Upper lobe of left lung (tissue), 6 donors: ENCODE results near the gene FOXA3. TPM values are rescaled to one million over a fixed set of nuclear protein-coding genes. Genes with fewer than 3 reads are reported as not detected.
A peak's percentile ranks its signal among the peaks of the same experiment; 100 is the strongest.

Experiments
- ATAC-seq, 2 donors: fragments of 200-7000 bp; cut with Tn5 transposase; one replicate each; pipeline ENCODE4 v1.9.1; 2022; ENCODE audit warnings: mild to moderate bottlenecking in 2 of 2, moderate library complexity in 2 of 2; ENCODE audit not compliant: low FRiP score in 2 of 2
- DNase-seq, 2 donors: peaks; one replicate each; pipeline ENCODE4 v3.0.0-alpha.2; 2019 to 2020
- H3K27ac ChIP-seq, 4 donors: fragments of 200-600 bp; sonication (generic); one replicate each; pipeline ENCODE4 v1.5.1; 2016 to 2019
- H3K27me3 ChIP-seq, 4 donors: fragments of 200-600 bp; sonication (generic); one replicate each; pipeline ENCODE4 v1.5.1; 2017 to 2019
- H3K36me3 ChIP-seq, 4 donors: fragments of 200-600 bp; sonication (generic); one replicate each; pipeline ENCODE4 v1.5.1; 2016 to 2019
- H3K4me1 ChIP-seq, 4 donors: fragments of 200-600 bp; sonication (generic); one replicate each; pipeline ENCODE4 v1.5.1; 2018 to 2019
- H3K4me3 ChIP-seq, 4 donors: fragments of 200-600 bp; sonication (generic); one replicate each; pipeline ENCODE4 v1.5.1; 2017 to 2019; ENCODE audit warnings: mild to moderate bottlenecking in 2 of 4, moderate library complexity in 1 of 4
- H3K9me3 ChIP-seq, 4 donors: fragments of 200-600 bp; sonication (generic); one replicate each; pipeline ENCODE4 v1.5.1; 2018 to 2019
- EP300 ChIP-seq, 4 donors: sonication (generic); formaldehyde crosslinking; IDR thresholded peaks; one replicate each; pipeline ENCODE4 v1.5.1; 2017; ENCODE audit warnings: antibody characterized with exemption in 4 of 4, control low read depth in 2 of 4
- POLR2A ChIP-seq, 4 donors: fragments of 450-650 bp; IDR thresholded peaks; one replicate each; pipeline ENCODE4 v1.5.1; 2016 to 2017; ENCODE audit warnings: antibody characterized with exemption in 4 of 4, mild to moderate bottlenecking in 2 of 4
- POLR2AphosphoS5 ChIP-seq, 2 donors: sonication (generic); formaldehyde crosslinking; IDR thresholded peaks; one replicate each; pipeline ENCODE4 v1.5.1; 2017; ENCODE audit warnings: antibody characterized with exemption in 2 of 2
- WGBS, 2 donors: methylation state at CpG; one replicate each; pipeline ENCODE4 v1.1.5; 2017 to 2018; 5-methylcytosine and 5-hydroxymethylcytosine counted together
- total RNA-seq, 6 donors: library from RNA; depleted of rRNA in 4 of 6; stranded (reverse); fragments of >200 nt in 4 of 6; gene quantifications; one replicate each; pipeline versions ENCODE4 v1.1.0 to v1.2.1, GENCODE V29; 2016 to 2021
- TF ChIP-seq, protein P1 (sequence below), 6 experiments: fragments of 450-650 bp in 4 of 6; fragments of 200-600 bp in 2 of 6; sonication (generic) in 2 of 6; IDR thresholded peaks; one replicate each; pipeline ENCODE4 v1.5.1; 2016 to 2019; ENCODE audit warnings: antibody characterized with exemption in 6 of 6
- donor health status: DM: no; HTN: no; CAD: no; lungs with moderate emphysema.
- donor health status: DM: no; HTN: yes; CAD: no; lungs with severe emphysema.

Gene FOXA3
- total RNA-seq, 6 donors from 2014 or later = 0.46 to 1.2 (median 0.46) TPM; not detected in 3

DNA sequence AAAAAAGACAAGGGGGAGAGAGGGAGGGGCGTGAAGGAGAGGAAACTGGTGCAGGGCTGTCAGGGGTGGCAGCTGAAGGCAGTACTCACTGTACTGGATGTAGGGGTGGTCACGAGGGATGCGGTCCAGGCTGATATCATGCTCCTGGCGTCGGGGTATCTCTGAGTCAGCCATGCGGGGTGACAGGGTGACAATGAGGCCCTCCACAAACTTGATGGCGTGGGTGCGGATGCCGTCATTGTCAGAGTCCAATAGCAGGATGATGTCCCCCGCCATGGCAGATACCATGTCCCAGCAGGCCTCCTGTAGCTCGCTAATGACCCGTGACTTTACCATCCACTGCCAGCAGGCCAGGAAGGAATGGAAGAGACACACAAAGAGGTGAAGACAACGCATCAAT lies 16.5 kb upstream of the FOXA3 start:
- no peak overlapping the region for H3K27ac ChIP-seq
- no peak for DNase-seq
- TF ChIP-seq, protein P1, sequence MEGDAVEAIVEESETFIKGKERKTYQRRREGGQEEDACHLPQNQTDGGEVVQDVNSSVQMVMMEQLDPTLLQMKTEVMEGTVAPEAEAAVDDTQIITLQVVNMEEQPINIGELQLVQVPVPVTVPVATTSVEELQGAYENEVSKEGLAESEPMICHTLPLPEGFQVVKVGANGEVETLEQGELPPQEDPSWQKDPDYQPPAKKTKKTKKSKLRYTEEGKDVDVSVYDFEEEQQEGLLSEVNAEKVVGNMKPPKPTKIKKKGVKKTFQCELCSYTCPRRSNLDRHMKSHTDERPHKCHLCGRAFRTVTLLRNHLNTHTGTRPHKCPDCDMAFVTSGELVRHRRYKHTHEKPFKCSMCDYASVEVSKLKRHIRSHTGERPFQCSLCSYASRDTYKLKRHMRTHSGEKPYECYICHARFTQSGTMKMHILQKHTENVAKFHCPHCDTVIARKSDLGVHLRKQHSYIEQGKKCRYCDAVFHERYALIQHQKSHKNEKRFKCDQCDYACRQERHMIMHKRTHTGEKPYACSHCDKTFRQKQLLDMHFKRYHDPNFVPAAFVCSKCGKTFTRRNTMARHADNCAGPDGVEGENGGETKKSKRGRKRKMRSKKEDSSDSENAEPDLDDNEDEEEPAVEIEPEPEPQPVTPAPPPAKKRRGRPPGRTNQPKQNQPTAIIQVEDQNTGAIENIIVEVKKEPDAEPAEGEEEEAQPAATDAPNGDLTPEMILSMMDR (IDR thresholded peaks at IDR 0.05) = no peak
- TF ChIP-seq EP300 (IDR thresholded peaks at IDR 0.05) (no peak), POLR2A (IDR thresholded peaks at IDR 0.05) (no peak), POLR2AphosphoS5 (IDR thresholded peaks at IDR 0.05) (no peak)
- no peak overlapping the region for H3K4me3 ChIP-seq
- peaks cover 36 to 100% (median 89%) of the 10 kb centered on the region in 4 donors for H3K36me3 ChIP-seq
- H3K27me3 ChIP-seq = no peaks in the 10 kb centered on the region
- H3K4me1 ChIP-seq = peaks cover 0 to 11% (median 0%) of the 10 kb centered on the region in 4 donors
- 90 to 92% methylated on average over 13 of the region's 13 CpGs for WGBS, 2 donors
- no peaks in the 10 kb centered on the region for H3K9me3 ChIP-seq
- ATAC-seq = no peak

GRCh38 chr19:45848922-45849321 lies 15.2 kb upstream of the FOXA3 start:
- H3K27me3 ChIP-seq = no peaks in the 10 kb centered on the region
- WGBS, 2 donors = 89 to 95% methylated on average over 4 of the region's 4 CpGs
- peaks cover 29 to 100% (median 87%) of the 10 kb centered on the region in 4 donors for H3K36me3 ChIP-seq
- DNase-seq (no peak), ATAC-seq (no peak)
- H3K4me3 ChIP-seq = no peak overlapping the region
- no peak overlapping the region for H3K27ac ChIP-seq
- TF ChIP-seq POLR2A (IDR thresholded peaks at IDR 0.05) = no peak
- TF ChIP-seq, protein P1 (IDR thresholded peaks at IDR 0.05) = no peak
- no peak for TF ChIP-seq EP300 (IDR thresholded peaks at IDR 0.05)
- TF ChIP-seq POLR2AphosphoS5 (IDR thresholded peaks at IDR 0.05) = no peak
- H3K4me1 ChIP-seq = peaks cover 0 to 12% (median 0%) of the 10 kb centered on the region in 4 donors
- H3K9me3 ChIP-seq = no peaks in the 10 kb centered on the region

- ATAC-seq (no peak), DNase-seq (no peak)
- Histone ChIP-seq H3K4me3 (no peak overlapping the region), H3K9me3 (no peaks in the 10 kb centered on the region), H3K27ac (peak overlapping the region; percentile 4 to 75 (median 50)), H3K36me3 (peaks cover 24 to 89% (median 71%) of the 10 kb centered on the region in 4 donors), H3K27me3 (no peaks in the 10 kb centered on the region), H3K4me1 (peaks cover 0 to 12% (median 0%) of the 10 kb centered on the region in 4 donors)
- WGBS, 2 donors = 81 to 83% methylated on average over 10 of the region's 10 CpGs
- TF ChIP-seq POLR2A (IDR thresholded peaks at IDR 0.05) (no peak), POLR2AphosphoS5 (IDR thresholded peaks at IDR 0.05) (no peak), EP300 (IDR thresholded peaks at IDR 0.05) (no peak)
- TF ChIP-seq, protein P1 (IDR thresholded peaks at IDR 0.05) = no peak
Observed at GRCh38 chr19:45852145-45852750, 11.9 kb upstream of the FOXA3 start.

DNA sequence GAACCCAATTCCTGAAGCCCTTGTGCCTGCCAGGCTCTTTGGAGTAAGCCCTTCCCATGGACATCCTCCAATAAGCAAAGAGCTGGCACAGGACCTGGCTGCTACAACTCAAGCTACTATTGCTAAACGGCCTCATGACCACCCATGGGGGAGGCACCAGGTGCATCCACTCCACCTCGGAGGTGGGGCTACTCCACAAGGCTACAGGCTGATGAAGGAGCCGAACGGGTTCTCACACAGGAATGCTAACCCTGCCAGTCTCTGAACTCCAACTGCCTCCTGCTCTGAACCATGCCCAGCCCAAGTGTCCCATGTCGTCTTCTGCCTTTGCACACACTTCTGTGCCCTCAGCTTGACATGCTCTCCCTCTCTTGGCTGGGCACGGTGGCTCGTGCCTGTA lies 11.1 kb upstream of the FOXA3 start:
- peaks cover 0 to 12% (median 0%) of the 10 kb centered on the region in 4 donors for H3K4me1 ChIP-seq
- no peaks in the 10 kb centered on the region for H3K27me3 ChIP-seq
- H3K4me3 ChIP-seq = no peak overlapping the region
- ATAC-seq = peak; percentile 75 to 94
- TF ChIP-seq POLR2A (IDR thresholded peaks at IDR 0.05) (peak in 1 of 4 donors; percentile 42), EP300 (IDR thresholded peaks at IDR 0.05) (peak in 1 of 4 donors; percentile 58), POLR2AphosphoS5 (IDR thresholded peaks at IDR 0.05) (peak; percentile 10 to 62)
- TF ChIP-seq, protein P1 (IDR thresholded peaks at IDR 0.05) = no peak
- H3K9me3 ChIP-seq = no peaks in the 10 kb centered on the region
- WGBS, 2 donors = 66 to 73% methylated on average over 2 to 7 of the region's 7 CpGs
- peak in 1 of 2 donors; percentile 95 for DNase-seq
- H3K36me3 ChIP-seq = peaks cover 18 to 82% (median 65%) of the 10 kb centered on the region in 4 donors
- H3K27ac ChIP-seq = peak overlapping the region in 3 of 4 donors; percentile 50 to 72 (median 60)
